Hepatocyte (in vitro differentiated cells): ENCODE data around the gene PLEKHA4. TPM values are rescaled to one million over a fixed set of nuclear protein-coding genes. Genes with fewer than 3 reads are reported as not detected.
A peak's percentile ranks its signal among the peaks of the same experiment; 100 is the strongest.
"Not testable (repeated sequence)": the region's sequence is repeated elsewhere in the genome, so short reads cannot be mapped to it uniquely, and the experiment has no call there.

Experiments
- DNase-seq: peaks from one replicate; pipeline ENCODE4 v3.0.0-alpha.2; 2016; ENCODE audit warnings: low spot score
- H2AFZ ChIP-seq: fragments of 200-600 bp; sonication (generic); 2 replicates; pipeline ENCODE4 v1.6.0; 2016; ENCODE audit warnings: antibody characterized with exemption, mild to moderate bottlenecking
- H3K27ac ChIP-seq: fragments of 200-600 bp; sonication (generic); 2 replicates; pipeline ENCODE4 v1.5.1; 2016; ENCODE audit warnings: mild to moderate bottlenecking
- H3K27me3 ChIP-seq: fragments of 200-600 bp; sonication (generic); 2 replicates; pipeline ENCODE4 v1.6.1; 2016
- H3K36me3 ChIP-seq: fragments of 200-600 bp; sonication (generic); replicated peaks from 2 replicates; pipeline ENCODE4 v1.5.1; 2016; ENCODE audit warnings: low read depth; ENCODE audit not compliant: insufficient read depth
- H3K4me1 ChIP-seq: fragments of 200-600 bp; sonication (generic); 2 replicates; pipeline ENCODE4 v1.5.1; 2016; ENCODE audit warnings: mild to moderate bottlenecking, moderate library complexity; ENCODE audit not compliant: insufficient read depth
- H3K4me2 ChIP-seq: fragments of 200-600 bp; sonication (generic); 2 replicates; pipeline ENCODE4 v1.6.0; 2016
- H3K4me3 ChIP-seq: fragments of 200-600 bp; sonication (generic); 2 replicates; pipeline ENCODE4 v1.5.1; 2016; ENCODE audit warnings: mild to moderate bottlenecking
- H3K79me2 ChIP-seq: fragments of 200-600 bp; sonication (generic); 2 replicates; pipeline ENCODE4 v1.6.0; 2017; ENCODE audit warnings: mild to moderate bottlenecking
- H3K9me2 ChIP-seq: fragments of 200-600 bp; sonication (generic); replicated peaks from 2 replicates; pipeline ENCODE4 v1.6.0; 2017; ENCODE audit warnings: mild to moderate bottlenecking; ENCODE audit not compliant: insufficient read depth
- H3K9me3 ChIP-seq: fragments of 200-600 bp; sonication (generic); 2 replicates; pipeline ENCODE4 v1.5.1; 2016; ENCODE audit warnings: low read depth, mild to moderate bottlenecking
- H4K20me1 ChIP-seq: fragments of 200-600 bp; sonication (generic); 2 replicates; pipeline ENCODE4 v1.6.0; 2016; ENCODE audit warnings: mild to moderate bottlenecking; ENCODE audit not compliant: insufficient read depth, poor library complexity, severe bottlenecking
- EZH2 ChIP-seq: fragments of 200-600 bp; sonication (generic); IDR thresholded peaks from 2 replicates; pipeline ENCODE4 v1.6.1; 2016; ENCODE audit warnings: antibody characterized with exemption, mild to moderate bottlenecking, borderline replicate concordance
- EZH2phosphoT487 ChIP-seq: fragments of 200-600 bp; sonication (generic); IDR thresholded peaks from one replicate; pipeline ENCODE4 v1.6.1; 2018; ENCODE audit warnings: antibody characterized with exemption, mild to moderate bottlenecking, low read depth, moderate library complexity; ENCODE audit not compliant: unreplicated experiment, severe bottlenecking
- WGBS: methylation state at CpG from one replicate; pipeline ENCODE4 v1.1.6; 2016; ENCODE audit warnings: low lambda C conversion rate; ENCODE audit errors: missing lambda C conversion rate; 5-methylcytosine and 5-hydroxymethylcytosine counted together
- polyA plus RNA-seq: library from polyadenylated mRNA; unstranded; fragments of >200 nt; fragmentation: Nextera tagmentation; extraction: Ambion mirVana; gene quantifications from 2 replicates; pipeline ENCODE4 v1.2.1, GENCODE V29; 2016
- total RNA-seq: library from RNA; depleted of rRNA; stranded (reverse); fragments of >200 nt; gene quantifications from 2 replicates; pipeline ENCODE4 v1.2.3, GENCODE V29; 2014
- TF ChIP-seq, protein P1 (sequence below): fragments of 200-600 bp; sonication (generic); IDR thresholded peaks from 2 replicates; pipeline ENCODE4 v1.5.1; 2016; ENCODE audit warnings: antibody characterized with exemption, mild to moderate bottlenecking; ENCODE audit not compliant: poor library complexity

The PLEKHA4 gene
- total and polyA plus RNA-seq, 2 experiments from 2014 or later = 7.3 to 15.1 TPM

- Histone ChIP-seq H3K9me2 (no peaks in the 10 kb centered on the region), H4K20me1 (no peaks in the 10 kb centered on the region), H3K4me3 (no peak overlapping the region), H3K27ac (no peak overlapping the region), H3K9me3 (no peaks in the 10 kb centered on the region), H2AFZ (no peak overlapping the region), H3K79me2 (peaks cover 18% of the 10 kb centered on the region), H3K4me2 (no peak overlapping the region), H3K27me3 (no peaks in the 10 kb centered on the region), H3K36me3 (no peaks in the 10 kb centered on the region), H3K4me1 (peaks cover 3% of the 10 kb centered on the region)
- TF ChIP-seq EZH2phosphoT487 (no peak), EZH2 (no peak)
- TF ChIP-seq, protein P1, sequence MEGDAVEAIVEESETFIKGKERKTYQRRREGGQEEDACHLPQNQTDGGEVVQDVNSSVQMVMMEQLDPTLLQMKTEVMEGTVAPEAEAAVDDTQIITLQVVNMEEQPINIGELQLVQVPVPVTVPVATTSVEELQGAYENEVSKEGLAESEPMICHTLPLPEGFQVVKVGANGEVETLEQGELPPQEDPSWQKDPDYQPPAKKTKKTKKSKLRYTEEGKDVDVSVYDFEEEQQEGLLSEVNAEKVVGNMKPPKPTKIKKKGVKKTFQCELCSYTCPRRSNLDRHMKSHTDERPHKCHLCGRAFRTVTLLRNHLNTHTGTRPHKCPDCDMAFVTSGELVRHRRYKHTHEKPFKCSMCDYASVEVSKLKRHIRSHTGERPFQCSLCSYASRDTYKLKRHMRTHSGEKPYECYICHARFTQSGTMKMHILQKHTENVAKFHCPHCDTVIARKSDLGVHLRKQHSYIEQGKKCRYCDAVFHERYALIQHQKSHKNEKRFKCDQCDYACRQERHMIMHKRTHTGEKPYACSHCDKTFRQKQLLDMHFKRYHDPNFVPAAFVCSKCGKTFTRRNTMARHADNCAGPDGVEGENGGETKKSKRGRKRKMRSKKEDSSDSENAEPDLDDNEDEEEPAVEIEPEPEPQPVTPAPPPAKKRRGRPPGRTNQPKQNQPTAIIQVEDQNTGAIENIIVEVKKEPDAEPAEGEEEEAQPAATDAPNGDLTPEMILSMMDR = no peak
- DNase-seq = no peak
- 97% methylated on average over 10 of the region's 10 CpGs for whole genome bisulfite sequencing
Observed at GRCh38 chr19:48906324-48906723, 37.9 kb upstream of the PLEKHA4 start.

- Histone ChIP-seq H4K20me1 (no peaks in the 10 kb centered on the region), H3K36me3 (no peaks in the 10 kb centered on the region)
Observed at GRCh38 chr19:48905664-48906063, 37.2 kb upstream of the PLEKHA4 start.

GRCh38 chr19:48903788-48904187, 35.4 kb upstream of the PLEKHA4 start:
- not testable (repeated sequence) for H3K9me2 ChIP-seq, H3K4me2 ChIP-seq, H3K27ac ChIP-seq, H3K9me3 ChIP-seq, H2AFZ ChIP-seq, H4K20me1 ChIP-seq, H3K4me3 ChIP-seq, DNase-seq, H3K27me3 ChIP-seq, H3K36me3 ChIP-seq
- Histone ChIP-seq H3K79me2 (peaks cover 29% of the 10 kb centered on the region), H3K4me1 (peaks cover 13% of the 10 kb centered on the region)

More at GRCh38 chr19:48905664-48906063, 37.2 kb upstream of the PLEKHA4 start:
- Histone ChIP-seq H2AFZ (no peak overlapping the region), H3K4me2 (no peak overlapping the region), H3K27me3 (no peaks in the 10 kb centered on the region), H3K4me3 (no peak overlapping the region), H3K27ac (no peak overlapping the region), H3K4me1 (peaks cover 5% of the 10 kb centered on the region), H3K9me3 (no peaks in the 10 kb centered on the region), H3K9me2 (no peaks in the 10 kb centered on the region), H3K79me2 (peaks cover 25% of the 10 kb centered on the region)
- DNase-seq = no peak
- TF ChIP-seq EZH2 (no peak), EZH2phosphoT487 (no peak)
- TF ChIP-seq, protein P1 = no peak
- 87% methylated on average over 14 of the region's 14 CpGs for WGBS

- WGBS = 97% methylated on average over 7 of the region's 7 CpGs
- not testable (repeated sequence) for H3K4me3 ChIP-seq, H3K9me3 ChIP-seq, H2AFZ ChIP-seq, H3K27me3 ChIP-seq, H3K36me3 ChIP-seq, H3K27ac ChIP-seq, H4K20me1 ChIP-seq, DNase-seq, H3K9me2 ChIP-seq
- peak overlapping the region; percentile 12 for H3K4me2 ChIP-seq
- H3K4me1 ChIP-seq = peaks cover 13% of the 10 kb centered on the region
- peaks cover 29% of the 10 kb centered on the region for H3K79me2 ChIP-seq
Observed at GRCh38 chr19:48902291-48902690, 33.9 kb upstream of the PLEKHA4 start.
